Colon (tissue), 2 donors: ENCODE data around the gene CCDC158.
"Not testable (repeated sequence)": the region's sequence is repeated elsewhere in the genome, so short reads cannot be mapped to it uniquely, and the experiment has no call there.

Experiments used
- FAIRE-seq: peaks from 2 replicates; lab custom pipeline; 2012; peaks lifted over from hg19 to GRCh38; lab: Jason Lieb, UNC
- donor health status: control.
- donor health status: control.

The CCDC158 gene

DNA sequence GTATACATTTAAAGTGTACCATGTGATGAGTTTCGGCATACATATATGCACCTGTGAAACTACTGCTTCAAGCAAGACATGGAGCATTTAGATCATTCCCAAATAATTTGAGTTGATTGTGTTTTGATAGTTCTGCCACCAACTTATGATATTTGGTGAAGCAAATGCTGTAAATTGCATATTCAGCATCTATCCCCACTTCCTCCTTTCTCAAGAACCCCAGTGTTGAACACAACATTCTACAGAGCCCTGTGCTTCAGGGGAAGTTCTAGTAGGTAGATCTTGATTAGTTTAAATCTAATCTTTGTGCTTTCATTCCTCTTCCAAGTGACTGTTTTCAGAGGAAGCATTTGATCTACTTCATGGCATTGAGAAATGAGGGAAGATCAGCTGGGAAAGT, 8.7 kb upstream of the CCDC158 start:
- no peak for FAIRE-seq

DNA sequence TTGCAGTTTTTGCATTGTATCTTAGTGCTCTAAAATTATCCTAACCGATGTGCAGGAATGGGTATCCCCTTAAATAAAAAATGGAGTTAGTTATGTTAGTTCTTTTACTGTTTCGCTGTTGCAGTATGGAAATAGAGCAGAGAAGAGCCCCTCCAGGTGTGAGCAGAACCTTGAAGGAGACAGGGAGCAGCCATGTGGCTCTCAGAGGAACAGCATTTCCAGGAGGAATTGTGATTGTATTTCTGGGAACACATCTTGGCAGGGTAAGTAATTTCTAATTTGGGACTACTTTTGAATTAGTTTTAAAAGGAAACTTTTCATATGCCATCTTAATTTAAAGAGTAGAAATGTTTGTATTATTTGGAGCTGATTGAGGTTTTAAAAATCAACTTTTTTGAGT, 5.3 kb upstream of the CCDC158 start:
- no peak for FAIRE-seq

DNA sequence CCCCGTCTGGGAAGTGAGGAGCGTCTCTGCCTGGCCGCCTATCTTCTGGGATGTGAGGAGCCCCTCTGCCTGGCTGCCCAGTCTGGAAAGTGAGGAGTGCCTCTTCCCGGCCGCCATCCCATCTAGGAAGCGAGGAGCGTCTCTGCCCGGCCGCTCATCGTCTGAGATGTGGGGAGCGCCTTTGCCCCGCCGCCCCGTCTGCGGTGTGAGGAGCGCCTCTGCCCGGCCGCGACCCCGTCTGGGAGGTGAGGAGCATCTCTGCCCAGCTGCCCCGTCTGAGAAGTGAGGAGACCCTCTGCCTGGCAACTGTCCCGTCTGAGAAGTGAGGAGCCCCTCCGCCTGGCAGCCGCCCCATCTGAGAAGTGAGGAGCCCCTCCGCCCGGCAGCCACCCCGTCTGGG, 2.2 kb upstream of the CCDC158 start:
- not testable (repeated sequence) for FAIRE-seq

DNA sequence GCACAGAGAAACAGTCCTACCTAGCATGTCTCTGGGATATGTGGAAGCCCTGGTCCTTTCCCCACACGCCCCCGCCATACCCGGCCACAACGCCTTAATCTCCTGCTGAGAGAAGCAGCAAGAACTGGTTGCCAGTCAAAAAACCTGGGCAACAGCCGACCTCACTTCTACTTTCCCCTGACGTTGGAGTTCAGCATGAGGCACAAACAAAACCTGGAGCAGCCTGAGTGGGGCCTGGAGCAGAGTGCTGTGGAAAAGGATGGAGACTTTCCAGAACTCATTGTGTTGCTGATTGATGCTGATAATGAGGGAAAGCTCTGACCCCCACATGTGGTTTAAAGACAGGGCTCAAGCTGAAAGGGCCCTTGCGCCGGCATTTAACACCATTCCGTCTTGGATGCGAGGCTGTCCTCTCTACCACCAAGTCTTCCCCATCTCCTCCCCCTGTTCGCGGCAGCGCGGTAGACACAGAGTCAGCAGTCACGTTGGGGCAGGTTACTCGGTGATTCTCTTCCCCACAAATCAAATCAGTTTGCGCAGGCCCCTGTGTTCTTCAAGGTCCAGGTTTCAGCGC, 666 bp downstream of the CCDC158 start:
- FAIRE-seq, result no peak

DNA sequence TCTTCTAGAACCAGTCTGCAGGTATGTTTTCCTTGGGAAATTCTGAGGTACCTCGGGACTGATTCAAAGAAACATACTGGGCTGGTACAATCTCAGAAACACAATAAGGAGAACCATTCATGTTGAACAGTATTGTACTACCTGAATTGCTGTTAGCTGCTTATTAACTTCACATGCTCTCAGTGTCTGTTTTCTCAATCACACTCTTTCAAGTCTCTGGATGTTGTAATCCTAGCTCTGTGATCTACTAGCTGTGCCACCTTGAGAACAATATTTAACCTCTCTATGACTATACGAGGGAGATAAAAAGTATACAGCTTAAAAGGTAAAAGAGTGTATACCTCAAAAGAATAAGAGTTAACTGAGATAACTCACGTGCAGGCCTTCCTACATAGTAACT, 10.3 kb downstream of the CCDC158 start:
- FAIRE-seq, result no peak

DNA sequence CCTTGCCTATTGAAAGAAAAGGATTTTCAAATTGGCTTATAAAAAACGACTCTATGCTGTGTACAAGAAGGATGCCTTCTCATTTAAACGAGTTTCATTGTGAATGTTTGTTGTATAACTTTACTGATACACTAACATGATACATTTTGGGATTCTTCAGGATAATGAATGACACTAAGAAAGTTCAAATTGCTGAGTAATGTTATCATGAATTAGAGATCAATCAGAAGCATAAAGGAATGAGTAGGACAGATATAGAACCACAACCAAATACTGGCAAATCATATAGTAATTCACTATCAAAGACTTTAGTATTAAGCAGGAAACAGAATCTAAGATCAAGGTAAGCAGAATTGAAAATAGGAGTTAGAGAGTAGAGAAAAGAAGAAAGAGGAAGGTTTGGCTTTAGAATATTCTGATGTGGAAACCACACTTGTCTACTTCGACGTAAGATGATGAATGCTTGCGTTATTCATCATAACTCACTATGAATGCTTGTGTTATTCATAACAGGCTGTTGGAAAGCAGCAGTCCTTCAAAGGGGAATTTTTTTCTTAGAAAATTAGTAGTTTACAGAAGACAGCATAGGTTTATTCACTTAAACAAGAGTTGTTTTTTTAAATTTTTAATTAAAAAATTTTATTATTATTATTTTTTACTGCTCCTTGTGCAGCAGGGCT, 13.4 kb downstream of the CCDC158 start:
- no peak for FAIRE-seq

DNA sequence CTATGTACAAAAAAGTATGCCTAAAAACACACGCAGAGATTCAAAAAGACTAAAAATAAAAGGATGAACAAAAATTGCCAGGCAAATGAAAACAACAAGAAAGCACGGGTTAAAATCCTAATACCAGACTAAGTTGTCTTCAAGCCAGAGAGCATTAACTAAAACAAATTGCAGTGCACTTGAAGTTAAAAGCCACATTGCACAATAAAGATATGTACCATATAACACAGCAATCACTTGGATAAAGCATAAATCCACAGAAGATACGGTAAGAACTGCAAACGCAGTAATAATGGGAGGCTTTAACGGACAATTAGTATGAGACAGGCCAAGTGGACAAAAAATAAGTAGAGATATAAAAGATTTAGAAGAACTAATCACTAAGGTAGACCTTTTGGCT, 14.9 kb downstream of the CCDC158 start:
- FAIRE-seq, result no peak

DNA sequence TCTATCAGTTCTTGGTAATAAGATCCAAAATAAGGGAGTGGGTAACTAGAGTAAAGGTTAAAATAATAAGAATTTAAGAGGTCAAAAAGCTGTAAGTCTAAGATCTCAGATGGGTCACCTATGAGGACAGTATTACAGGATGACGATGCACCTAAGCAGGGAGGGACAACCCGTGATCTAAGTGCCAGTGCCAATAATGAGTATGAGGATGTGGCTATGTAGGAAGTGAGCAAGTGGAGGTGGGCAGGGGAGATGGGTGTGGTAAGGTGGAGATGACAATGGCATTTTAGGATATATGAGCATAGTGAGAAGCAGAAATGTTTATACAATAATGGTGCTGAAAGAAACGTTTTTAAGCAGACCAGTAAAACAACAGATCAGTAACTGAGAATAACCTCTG, 19.3 kb downstream of the CCDC158 start:
- FAIRE-seq, result no peak

DNA sequence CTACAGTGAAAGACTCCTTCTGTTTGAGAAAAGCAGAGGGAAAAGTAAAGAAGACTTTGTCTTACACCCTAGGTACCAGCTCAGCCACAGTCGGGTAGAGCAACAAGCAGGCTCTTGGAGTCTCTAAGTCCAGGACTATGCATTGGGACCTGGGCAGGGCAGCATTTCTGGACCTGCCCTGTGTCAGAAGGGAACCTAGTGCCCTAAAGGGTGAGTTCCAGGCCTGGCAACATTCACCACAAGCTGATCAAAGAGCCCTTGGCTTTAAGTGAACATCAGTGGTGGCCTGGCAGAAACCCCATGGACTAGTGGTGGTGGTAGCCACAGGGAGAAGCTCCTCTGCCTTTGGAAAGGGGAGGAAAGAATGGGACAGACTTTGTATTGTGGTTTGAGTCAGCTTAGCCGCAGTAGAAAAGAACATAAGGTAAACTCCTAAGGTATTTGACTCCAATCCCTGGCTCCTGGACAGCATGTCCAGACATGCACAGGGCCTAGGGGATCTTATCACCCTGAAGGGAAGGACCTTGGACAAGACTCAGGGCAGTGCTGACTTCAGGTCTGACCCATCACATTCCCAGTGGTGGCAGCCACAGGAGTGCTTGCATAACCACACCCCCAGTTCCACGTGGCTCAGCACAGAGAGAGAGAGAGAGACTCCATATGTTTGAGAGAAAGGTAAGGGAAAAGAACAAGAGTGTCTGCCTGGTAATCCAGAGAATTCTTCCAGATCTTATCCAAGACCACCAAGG, 32.6 kb downstream of the CCDC158 start:
- FAIRE-seq, result no peak

DNA sequence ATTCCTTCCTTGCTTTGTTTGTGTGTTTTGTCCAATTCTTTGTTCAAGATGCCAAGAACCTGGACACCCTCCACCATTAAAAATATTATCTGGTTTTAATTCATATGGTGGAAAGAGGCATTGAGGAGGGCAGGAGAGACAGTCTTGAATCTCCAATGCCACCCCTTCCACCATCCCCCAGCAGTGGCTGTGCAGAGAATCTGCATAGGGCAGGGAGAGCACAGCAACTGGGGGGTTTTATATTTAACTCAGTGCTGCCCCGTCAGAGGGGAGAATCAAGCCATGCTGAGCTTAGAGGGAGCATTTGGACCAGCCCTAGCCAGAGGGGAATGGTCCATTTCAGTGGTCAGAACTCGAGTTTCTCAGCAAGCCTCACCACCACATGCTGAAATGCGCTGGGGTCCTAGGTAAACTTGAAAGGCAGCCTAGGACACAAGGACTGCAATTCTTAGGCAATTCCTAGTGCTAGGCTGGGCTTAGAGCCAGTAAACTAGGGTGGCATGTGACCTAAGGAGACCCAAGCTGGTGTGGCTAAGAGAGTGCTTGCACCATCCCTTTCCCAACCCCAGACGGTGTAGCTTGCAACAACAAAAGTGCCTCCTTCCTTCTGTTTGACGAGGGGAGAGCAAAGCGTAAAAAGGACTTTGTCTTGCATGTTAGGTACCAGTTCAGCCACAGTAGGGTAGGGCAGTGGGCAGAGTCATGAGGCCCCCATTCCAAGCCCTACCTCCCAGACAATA, 34.2 kb downstream of the CCDC158 start:
- no peak for FAIRE-seq

DNA sequence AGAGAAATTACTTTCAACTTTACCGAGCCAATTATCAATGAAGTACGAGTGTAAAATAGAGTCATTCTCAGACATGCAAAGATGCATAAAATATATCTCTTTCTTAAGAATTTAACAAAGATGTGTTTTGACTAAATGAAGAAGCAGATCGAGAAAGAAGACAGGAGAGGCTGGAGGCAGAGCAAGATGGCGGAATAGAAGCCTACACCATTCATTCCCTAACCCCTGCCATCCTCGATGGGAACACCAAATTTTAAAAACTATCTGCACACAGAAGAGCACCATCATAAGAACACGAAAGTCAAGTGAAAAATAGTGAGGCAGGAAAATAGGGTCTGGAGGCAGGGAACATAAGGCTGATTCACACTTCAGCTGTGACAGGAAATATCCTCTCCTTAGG, 35.0 kb downstream of the CCDC158 start:
- FAIRE-seq, result no peak

DNA sequence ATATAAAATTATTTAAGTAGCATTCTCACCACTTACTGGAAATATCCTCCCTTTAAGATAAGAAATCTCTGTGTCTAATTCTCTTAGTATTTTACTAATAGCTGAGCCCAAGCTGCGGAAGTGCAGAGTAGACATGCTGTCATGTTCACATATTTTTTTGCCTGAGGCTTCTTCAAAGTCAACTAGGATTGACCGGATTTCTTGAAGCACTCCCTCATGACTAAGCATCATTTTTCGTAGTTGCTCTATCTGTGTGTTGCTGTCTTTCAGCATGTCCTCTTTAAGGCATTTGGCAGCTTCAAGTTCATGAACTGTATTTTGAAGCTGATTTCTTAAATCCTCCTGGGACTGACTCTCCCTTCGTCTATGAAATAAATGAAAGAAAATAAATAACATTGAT, 36.9 kb downstream of the CCDC158 start:
- FAIRE-seq, result no peak

DNA sequence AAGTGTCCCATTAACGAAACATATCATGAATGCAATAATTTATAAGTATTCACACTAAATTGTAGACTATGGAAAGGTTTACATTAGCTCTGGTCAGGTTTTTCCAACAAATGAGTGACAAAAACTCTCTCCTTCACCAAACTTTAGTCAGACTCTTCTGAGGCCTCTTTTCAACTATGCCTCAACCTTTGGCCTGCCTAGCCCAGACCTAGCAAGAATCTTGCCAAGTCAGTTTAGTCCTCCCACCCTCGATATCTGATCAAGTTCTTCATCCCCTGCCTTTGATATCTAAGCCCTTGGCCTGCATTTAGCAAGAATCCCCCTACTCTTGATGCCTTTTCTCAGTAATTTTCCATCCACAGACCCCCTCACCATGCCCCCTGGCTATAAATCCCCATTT, 37.9 kb downstream of the CCDC158 start:
- FAIRE-seq, result no peak

DNA sequence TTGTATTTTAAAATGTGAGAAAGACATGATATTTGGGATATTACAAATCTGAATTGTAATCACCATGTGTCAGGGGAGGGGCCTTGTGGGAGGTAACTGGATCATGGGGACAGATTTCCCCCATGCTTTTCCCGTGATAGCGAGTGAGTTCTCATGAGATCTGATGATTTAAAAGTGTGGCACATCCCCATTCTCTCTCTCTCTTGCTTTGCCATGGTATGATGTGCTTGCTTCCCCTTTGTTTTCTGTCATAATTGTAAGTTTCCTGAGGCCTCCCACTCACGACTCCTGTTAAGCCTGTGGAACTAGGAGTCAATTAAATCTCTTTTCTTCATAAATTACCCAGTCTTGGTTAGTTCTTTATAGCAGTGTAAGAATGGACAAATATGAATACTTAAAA, 39.0 kb downstream of the CCDC158 start:
- no peak for FAIRE-seq

DNA sequence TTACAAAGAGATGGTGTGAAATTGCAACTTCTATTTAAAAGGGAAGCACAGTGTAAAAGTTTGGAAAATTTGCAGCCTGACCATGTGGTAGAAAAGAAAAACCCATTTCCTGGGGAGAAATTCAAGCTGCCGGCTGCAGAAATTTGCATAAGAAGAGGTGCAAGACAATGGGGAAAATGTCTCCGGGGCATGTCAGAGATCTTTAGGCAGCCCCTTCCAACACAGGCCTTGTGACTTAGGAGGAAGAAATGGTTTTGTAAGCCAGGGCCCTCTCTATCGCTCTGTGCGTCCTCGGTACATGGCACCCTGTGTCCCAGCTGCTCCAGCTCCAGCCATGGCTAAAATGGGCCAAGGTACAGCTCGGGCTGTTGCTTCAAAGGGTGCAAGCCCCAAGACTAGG, 40.4 kb downstream of the CCDC158 start:
- no peak for FAIRE-seq

DNA sequence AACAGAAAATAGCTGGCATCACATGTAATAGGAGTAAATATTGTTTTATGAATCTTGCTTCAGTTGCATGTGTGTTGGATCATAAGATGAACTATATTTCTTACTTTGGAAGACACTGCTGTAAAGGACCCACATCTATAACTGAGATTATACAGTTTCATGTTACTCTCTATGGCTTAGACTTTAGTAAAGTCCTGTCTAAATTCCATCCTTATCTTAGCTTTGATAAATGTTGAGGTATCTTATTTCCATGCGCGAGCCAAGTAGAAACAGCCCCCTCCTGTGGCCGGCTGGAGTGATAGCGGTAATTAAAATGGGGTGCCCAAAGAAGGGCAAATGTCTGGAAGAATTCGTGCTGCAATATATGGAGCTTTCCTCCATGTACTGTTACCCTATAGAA, 43.0 kb downstream of the CCDC158 start:
- FAIRE-seq, result no peak

DNA sequence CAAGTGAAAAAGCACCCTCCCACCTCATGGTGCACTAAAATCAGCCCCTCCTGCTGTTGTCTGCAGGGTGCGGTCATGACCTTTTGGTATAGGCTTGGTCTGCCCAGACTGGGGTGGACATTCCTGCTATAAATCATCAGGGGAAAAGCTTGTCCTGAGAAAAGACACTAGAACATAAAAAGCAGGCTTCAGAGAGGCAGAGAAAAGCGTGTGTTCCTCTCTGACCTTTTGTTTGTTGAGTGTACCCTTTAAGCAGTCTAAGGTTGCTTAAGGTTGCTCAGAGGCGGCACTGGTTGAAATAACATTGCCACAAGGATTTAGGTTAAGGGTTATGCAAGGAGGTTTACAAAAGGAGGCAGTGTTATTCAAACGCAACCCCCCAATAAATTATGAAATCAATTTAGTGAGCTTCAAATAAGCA, 43.5 kb downstream of the CCDC158 start:
- no peak for FAIRE-seq

DNA sequence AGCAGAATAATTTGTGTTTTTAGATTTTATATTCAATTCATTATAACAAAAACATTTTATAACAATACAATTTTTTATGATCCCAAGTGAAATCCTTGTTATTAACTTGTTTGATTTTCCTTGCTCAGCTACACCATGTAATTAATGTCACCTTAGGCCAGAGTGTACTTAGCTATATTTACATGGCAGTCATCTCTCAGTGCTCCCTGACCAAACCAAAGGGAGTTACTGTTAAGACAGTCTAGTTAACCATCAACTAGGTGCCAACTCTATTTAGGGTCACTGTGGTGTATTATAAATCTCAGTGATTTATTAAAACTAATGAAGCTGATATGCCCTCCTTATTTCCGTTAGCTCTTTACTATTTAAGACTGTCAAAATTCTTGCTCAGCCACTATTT, 44.4 kb downstream of the CCDC158 start:
- no peak for FAIRE-seq

DNA sequence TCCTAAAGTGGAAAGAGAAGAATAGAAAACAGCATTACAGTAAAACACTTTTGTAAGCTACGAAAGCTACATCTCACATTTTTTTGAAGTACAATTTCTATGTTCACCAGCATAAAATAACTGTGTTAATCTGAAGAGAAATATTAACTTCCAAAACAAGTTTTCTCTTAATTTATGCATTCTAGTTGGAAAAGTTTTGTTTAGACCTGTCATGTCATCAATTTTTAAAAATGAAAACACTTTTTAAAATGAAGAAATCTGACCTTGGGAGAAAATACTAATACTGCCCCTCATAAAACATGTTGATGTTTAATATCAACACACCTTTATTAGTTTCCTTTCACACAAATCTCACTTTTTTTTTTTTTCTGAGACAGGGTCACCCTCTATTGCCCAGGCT, 45.2 kb downstream of the CCDC158 start:
- no peak for FAIRE-seq

DNA sequence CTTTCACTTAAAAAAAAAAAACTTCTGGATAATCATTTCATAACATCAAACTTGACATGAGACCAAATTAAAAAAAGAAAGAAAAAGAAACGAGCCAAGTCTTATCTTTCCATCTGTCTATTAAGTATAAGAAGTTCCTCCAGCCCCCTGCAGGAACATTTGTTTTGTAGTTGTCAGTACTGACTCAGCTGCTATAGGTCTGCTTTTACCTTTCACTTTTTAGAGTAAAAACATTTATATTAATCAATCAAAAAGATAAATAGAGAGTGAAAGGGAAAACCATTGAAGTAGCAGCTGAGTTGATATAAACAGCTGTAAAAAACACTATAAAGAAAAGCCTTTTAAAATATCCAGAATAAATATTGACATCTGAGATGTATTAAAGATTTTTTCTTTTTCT, 46.1 kb downstream of the CCDC158 start:
- no peak for FAIRE-seq

DNA sequence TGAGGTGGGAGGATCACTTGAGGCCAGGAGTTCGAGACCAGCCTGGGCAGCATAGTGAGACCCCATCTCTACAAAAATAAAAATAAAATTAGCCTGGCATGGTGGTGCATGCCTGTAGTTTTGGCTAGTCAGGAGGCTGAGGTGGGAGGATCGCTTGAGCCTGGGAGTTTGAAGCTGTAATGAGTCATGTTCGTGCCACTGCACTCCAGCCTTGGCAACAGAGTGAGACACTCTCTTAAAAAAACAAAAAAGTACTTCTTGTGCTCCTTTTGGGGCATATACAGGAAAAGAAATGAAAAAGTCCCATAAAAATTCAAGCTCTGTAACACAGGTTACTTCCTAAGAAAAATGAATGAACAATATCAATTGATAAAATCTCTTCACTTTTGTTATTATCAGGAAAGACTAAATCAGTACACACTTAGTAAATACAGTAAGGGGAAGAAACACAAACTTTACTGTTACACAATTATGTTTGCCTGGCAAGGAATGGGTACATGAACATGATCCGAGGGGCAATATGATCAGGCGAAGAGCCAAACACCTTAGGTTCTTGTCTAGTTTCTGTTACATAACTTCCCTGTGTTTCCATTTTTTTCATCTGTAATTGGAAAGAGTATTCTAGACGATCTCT, 46.9 kb downstream of the CCDC158 start:
- FAIRE-seq, result no peak

DNA sequence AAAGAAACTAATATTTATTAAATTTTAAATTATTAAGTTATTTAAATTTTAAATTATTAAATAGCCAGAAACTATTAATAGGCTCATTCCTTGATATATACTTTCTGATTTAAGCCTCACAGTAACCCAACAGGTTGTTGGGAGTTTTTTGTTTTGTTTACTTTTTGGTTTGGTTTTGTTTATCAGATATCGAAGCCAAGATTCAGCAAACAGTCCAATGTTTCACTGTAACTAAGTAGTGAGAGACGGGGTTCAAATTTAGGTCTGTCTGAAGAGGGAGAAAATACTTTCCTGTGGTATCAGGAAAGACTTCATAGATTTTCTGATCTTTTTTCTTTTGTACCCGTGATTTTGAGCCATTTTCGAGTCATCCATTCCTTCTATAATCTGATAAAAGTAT, 54.2 kb downstream of the CCDC158 start:
- FAIRE-seq, result no peak

DNA sequence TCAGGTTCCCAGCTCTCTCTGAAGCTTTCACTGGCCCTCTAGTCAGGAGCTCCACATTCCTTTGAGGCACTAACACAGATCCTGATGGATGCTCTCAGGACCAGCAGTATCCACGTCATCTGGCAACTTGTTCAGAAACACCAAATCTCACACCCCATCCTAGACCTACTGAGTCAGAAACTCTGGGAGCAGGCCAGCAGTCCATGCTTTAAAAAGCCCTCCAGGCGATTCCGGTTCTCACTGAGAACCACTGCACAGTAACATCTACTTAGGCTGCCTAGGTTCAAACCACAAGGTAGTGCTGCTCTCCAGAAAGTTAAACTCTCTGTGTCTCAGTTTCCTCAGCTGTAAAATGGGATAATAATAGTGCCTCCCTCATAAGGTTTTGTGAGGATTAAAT, 55.3 kb downstream of the CCDC158 start:
- FAIRE-seq, result no peak
